NOMO-1 treated with DMSO at 0.1 percent for 48 hours (cell line): ENCODE measurements around the gene CLEC17A.

Experiments
- DNase-seq: peaks from one replicate; lab custom pipeline; 2025; ENCODE audit not compliant: unreplicated experiment; lab: John Stamatoyannopoulos, UW

CLEC17A gene

DNA sequence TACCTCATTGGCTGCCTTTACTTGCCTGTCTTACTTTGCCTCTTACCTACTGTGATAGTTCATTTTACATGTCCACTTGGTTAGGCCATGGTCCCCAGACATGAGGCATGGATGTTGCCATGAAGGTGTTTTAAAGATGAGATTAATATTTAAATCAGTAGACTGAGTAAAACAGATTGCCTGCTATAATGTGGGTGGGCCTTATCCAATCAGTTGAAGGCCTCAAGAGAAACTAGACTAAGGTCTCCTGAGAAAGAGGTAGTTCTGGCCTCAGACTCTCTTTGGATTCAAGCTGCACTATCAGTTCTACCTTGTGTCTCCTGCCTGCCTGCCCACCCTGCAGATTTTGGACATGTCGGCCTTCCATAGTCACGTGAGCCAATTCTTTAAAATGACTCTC lies 65.6 kb downstream of the CLEC17A start:
- DNase-seq: no peak

DNA sequence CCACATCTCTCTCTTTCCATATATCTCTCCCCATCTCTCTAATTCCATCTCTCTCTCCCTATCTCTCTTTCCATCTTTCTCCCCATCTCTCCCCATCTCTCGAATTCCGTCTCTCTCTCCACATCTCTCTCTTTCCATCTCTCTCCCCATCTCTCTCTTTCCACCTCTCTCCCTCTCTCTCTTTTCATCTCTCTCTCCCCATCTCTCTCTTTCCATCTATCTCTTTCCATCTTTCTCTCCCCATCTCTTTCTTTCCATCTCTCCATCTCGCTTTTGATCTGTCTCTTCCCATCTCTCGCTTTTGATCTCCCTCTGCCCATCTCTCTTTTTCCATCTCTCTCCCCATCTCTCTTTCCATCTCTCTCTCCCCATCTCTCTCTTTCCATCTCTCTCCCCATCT lies 66.1 kb downstream of the CLEC17A start:
- DNase-seq: no peak

DNA sequence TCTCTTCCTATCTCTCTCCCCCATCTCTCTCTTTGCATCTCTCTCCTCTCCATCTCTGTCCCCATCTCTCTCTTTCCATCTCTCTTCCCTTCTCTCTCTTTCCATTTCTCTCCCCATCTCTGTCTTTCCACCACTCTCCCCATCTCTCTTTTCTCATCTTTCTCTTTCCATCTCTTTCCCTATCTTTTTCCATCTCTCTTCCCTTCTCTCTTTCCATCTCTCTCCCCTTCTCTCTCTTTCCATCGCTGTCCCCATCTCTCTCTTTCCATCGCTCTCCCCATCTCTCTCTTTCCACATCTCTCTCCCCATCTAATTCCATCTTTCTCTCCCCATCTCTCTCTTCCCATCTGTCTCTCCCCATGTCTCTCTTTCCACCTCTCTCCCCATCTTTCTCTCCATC lies 67.3 kb downstream of the CLEC17A start:
- DNase-seq: no peak

DNA sequence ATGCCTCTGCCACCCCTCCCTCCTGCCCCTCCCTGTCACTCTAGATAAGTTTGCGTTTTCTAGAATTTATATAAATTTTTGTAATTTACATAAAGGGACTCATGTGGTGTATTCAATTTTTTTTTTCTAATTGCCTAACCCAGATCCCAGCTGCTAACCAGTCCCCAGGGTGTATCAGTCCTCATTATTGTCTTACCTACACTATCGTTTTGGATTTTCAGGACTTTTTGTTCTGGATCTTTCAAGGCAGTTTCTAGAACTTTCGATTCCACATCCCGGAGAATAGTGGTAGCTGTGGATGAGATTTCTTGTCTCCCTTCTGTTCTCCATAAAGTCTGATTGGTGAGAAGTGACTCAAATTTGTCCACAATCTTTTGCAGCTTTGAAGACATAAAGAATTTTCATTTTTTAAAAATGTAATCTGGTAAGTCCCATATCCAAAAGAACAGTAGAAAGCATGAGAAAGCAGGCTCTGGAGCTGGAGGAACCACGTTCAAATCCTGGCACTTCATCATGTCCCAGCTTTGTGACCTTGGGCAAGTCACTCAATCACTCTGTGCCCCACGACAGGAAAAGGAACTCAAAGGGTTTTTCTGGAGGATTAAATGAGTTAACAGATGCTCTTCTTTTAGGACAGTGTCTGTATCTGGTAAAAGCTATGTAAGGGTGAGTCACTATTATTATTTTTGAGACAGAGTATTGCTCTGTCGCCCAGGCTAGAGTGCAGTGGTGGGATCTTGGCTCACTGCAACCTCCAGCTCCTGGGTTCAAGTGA lies 72.1 kb downstream of the CLEC17A start:
- DNase-seq: no peak

DNA sequence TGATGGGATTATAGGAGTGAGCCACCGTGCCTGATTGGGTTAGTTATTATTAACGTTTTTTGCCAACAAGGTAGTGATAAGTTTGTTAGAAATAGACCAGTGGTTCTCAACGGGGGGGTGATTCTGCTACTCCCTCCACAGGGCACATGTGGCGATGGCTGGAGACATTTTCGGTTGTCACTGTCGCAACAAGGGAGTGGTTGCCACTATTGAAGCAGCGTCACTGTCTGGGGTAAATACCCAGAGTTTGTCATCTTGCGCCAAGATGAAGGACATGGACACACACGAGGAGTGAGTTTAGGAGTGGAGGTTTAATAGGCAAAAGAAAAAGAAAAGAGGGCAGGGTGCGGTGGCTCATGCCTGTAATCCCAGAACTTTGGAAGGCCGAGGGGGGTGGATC lies 72.8 kb downstream of the CLEC17A start:
- peak; percentile 11 for DNase-seq

DNA sequence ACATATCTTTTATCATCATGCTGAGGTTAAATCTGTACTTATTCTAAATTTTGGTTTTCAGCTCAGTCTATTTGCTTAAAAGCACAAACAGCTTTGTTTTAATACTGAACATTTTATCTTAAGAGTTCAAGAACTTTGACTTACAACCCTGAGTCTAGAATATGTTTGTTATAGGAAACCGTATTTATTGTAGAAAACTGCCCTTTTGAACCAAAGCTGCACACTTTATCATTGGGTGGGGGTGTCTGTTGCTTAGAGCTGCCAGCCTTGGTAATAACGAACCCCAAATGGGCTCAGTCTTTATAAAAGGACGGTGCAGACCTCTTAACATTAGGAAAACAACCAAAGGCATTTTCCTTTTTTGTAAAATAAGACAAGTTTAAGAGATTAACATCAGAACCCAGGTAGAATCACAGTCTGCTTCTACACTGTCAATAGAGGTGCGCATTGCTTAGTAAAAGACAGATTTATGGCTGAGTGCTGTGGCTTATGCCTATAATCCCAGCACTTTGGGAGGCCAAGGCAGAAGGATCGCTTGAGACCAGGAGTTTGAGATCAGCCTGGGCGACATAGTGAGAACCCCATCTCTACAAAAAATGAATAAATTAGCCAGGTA lies 77.1 kb downstream of the CLEC17A start:
- DNase-seq: no peak

DNA sequence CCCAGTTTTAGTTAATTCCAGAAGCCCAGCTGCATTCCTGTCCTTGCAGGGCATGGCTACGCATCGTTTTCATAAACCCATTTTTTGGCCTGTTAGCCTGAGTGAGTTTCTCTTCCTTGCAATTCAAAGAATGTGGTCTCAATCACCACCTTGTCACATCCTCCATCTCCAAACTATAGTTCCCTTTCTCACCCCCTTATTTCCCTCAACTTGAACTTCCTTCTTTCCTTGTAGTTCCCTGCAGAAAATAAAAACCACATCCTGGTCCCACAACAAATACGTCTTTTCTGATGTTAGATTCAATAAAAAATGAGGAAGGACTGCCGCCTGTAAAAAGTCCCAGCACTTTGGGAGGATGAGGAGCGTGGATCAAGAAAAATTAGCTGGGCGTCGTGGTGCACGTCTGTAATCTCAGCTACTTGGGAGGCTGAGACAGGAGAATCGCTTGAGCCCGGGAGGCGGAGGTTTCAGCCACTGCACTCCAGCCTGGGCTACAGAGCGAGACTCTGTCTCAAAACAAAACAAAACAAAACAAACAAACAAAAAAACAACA lies 78.6 kb downstream of the CLEC17A start:
- peak; percentile 68 for DNase-seq
